GM19351 (cell line): ENCODE data around the gene TBC1D7.

Experiments
- ATAC-seq: cut with Tn5 transposase; IDR thresholded peaks from one replicate; pipeline ENCODE4 v1.9.1; 2021; ENCODE audit warnings: mild to moderate bottlenecking, moderate library complexity; ENCODE audit not compliant: unreplicated experiment

The TBC1D7 gene

DNA sequence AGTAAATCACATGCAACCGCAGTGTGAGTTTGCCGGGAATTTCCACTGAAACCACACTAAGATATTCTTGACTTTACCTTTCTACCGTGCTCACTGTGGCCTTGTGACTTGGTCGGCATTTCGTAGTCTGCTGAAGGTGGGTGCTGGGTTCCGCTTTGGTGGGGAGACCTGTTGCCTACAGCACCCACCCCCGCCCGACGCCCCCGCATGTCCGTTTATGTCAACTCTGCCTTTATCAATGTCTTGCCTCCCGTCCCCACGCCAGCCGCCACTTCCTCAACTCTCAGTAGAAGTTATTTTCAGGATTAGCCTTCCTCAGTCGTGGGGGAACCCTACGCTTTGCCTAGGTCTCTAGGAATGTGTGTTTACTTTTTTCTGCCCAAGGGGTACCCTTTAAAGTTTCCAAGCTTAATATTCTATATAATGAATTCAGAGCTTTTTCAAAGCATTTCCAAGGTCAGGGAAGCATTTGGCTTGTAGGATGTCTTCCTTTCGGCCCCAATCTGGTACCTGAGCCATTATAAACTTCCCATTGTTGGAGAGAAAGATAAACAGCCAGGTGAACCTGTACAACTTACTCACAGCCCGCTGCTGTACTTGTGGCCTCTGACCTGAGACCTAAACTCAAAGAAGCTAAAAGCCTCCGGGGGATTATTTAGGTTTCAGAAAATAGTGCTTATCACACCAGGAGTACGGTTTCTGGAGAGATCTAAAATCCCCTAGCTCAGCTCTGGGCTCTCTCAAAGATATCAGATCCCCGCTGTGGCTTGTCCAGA lies 54.2 kb downstream of the TBC1D7 start:
- peak; percentile 60 for ATAC-seq

GRCh38 chr6:13273202-13273930 lies 55.0 kb downstream of the TBC1D7 start:
- no peak for ATAC-seq

GRCh38 chr6:13272131-13273046 lies 55.9 kb downstream of the TBC1D7 start:
- peak; percentile 68 for ATAC-seq

DNA sequence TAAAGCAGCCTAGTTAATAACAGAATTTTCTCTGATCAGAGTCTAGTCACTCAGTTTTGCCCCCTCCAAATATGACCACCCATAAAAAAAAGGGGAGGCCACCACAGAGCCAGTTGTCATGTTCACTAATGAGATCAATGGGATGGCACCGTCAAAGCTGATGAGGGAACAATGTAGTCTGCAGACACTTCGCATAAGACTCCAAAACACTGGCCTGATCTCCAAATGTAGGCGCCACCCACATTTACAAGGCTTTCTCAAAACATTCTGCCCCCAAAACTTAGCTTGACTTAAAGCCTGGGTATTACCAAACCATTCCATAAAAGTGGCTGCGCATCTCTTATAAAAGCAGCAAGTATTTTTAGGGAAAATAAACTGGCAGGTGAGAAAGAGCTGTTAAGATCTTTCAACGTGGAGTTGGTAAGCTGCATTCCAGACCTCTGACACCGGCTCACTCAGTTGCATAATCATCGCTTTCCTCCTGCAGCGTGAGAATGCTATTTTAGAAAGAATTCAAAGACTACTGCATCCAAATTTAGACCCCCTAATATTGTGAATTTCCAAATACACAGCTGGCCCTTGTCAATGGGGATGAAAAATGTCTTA lies 59.3 kb downstream of the TBC1D7 start:
- ATAC-seq: no peak

DNA sequence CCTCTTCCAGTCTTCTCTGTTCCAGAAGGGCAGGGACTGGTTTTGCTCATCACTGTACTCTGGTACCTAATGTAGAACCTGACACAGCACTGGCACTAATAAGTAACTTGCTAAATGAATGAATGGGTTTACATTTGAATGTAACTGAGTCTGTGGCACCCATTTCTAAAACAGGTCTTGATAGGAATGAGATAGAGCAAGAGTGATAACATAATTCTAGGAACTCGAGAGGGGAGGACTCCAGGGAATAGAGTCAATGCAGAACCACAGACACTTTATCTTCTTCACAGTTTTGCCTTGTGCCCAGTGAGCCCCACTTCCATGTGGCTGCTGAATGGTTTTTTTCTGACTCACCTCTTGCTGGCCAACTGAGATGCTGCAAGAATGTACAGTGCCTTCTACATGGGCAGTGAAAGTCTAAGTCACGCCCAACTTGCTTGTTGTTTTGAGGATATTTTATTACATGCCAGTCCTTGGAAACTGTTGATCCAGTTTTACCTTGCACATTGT lies 61.1 kb downstream of the TBC1D7 start:
- ATAC-seq: no peak

GRCh38 chr6:13263669-13264068 lies 64.7 kb downstream of the TBC1D7 start:
- no peak for ATAC-seq

DNA sequence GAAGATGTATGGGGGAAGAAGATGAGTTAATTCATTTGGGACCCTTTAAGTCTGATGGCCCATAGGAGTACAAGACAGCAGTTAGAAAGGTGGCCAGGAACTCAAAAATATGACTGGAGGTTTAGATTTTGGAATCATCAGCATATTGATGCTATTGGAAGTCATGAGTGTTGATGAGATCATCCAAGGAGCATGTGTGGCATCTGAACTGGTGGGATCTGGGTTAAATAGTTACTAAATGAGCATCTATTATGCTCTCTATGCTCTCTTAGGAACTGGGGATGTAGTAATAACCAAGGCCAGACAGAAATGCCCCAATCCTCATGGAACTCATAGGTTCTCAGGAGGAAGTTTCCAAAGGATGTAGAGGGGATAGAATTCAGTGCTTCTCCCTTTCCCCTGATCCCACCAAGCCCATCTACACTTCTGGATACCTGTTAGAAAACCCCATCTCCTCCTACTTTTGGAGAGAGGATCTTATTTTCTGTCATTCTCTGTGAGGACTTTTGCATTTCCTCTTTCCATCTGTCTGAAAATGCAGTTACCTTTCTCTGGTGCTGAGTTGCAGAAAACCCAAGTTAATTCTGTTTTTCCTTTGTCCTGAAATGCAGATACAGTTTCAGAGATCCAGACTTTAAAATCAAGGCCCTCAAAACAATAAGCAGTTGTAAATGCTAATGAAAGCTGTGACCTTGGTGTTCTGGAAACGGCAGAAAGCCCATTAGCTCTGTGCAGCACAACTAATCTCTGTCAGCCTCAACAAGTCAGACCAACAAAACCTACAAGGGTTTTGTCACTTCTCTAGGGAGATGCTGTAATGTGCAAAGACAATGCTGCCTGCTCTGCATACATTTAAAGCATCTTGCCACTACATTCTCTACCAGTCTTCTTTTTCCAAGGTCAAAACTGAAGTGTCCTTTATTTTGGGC lies 65.8 kb downstream of the TBC1D7 start:
- ATAC-seq: no peak

GRCh38 chr6:13261464-13261994 lies 66.8 kb downstream of the TBC1D7 start:
- ATAC-seq: peak; percentile 59

DNA sequence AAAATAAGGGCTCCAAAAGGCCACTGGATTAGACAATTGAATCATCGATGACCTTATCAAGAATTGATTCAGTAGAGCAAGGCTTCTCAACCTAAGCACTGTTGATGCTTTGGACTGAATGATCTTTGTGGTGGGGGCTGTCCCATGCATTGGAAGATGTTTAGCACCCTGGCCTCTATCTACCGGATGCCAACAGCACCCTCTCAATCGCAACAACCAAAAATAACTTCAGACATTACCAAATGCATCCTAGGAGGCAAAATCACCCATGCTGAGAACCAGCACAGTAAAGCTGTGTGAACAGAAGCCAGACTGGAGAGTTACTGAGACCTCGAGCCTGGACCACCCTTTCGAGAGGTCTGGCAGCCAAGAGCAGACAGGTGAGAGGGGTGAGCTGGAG lies 67.5 kb downstream of the TBC1D7 start:
- no peak for ATAC-seq

DNA sequence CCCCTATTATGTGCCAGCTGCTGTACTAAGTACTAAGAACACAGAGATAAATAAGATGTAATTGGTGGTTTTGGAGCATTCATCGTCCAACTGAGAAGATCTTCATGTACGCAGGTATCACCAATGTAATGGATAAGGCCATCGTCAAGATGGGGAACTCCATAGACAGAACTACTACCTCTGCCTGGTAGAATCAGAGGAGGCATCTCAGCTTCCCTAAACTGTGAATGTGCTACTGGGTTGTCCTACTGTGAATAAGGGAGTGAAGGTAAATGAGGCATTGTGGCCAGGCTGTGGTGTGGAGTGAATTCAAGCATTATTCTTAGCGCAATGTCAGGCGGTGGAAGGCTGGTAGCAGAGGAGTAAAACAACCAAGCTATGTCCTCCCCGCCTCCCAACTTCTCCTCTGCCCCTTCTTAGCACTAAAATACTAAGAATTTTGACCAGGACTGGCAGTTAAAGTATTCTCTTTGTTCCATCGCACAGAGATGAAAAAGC lies 68.2 kb downstream of the TBC1D7 start:
- no peak for ATAC-seq

DNA sequence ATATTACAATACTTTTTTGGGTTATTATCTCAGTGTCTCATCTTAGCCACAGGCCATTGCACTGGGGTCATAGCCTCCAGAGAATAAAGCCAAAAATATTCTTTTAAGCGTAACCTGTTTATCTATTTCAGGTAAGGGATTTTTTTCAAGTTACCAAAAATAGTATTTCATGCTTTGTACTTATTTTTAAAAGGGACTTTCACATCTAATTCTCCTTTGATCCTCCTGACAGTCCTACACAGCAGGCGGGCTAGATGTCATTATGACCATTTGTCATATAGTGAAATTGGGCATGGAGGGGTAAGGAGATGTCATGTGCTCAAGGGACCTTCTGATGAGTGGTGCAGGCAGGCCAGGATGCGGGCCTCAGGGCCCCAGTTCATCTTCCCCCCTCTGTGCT lies 68.9 kb downstream of the TBC1D7 start:
- ATAC-seq: peak; percentile 47

- no peak for ATAC-seq
Measured at GRCh38 chr6:13256266-13257001, 71.9 kb downstream of the TBC1D7 start.
